ENCODE results near the gene ANKRD12. TPM values are rescaled to one million over a fixed set of nuclear protein-coding genes. Genes with fewer than 3 reads are reported as not detected.
"Not testable (repeated sequence)": the region's sequence is repeated elsewhere in the genome, so short reads cannot be mapped to it uniquely, and the experiment has no call there.

The ANKRD12 gene
- total RNA-seq, 1 experiment from 2014 or later = 24.5 TPM

- no peak for DNase-seq (ENCODE audit: low read depth)
Observed at GRCh38 chr18:9140984-9141383, 4.4 kb downstream of the ANKRD12 start.

- DNase-seq (ENCODE audit: low read depth) = no peak
Observed at GRCh38 chr18:9146224-9146623, 9.6 kb downstream of the ANKRD12 start.

- peak; percentile 69 for DNase-seq (ENCODE audit: low read depth)
Observed at GRCh38 chr18:9147440-9148202, 11.0 kb downstream of the ANKRD12 start.

- DNase-seq (ENCODE audit: low read depth) = no peak
Observed at GRCh38 chr18:9148203-9148552, 11.6 kb downstream of the ANKRD12 start.

- DNase-seq (ENCODE audit: low read depth) = no peak
Observed at GRCh38 chr18:9150121-9150520, 13.5 kb downstream of the ANKRD12 start.

GRCh38 chr18:9153256-9153655 is 16.7 kb downstream of the ANKRD12 start:
- no peak for DNase-seq (ENCODE audit: low read depth)

GRCh38 chr18:9156604-9157249 is 20.1 kb downstream of the ANKRD12 start:
- no peak for DNase-seq (ENCODE audit: low read depth)

GRCh38 chr18:9157806-9158205 is 21.2 kb downstream of the ANKRD12 start:
- no peak for DNase-seq (ENCODE audit: low read depth)

GRCh38 chr18:9160014-9160413 is 23.4 kb downstream of the ANKRD12 start:
- DNase-seq (ENCODE audit: low read depth) = no peak

- DNase-seq (ENCODE audit: low read depth) = not testable (repeated sequence)
Observed at GRCh38 chr18:9162663-9163062, 26.1 kb downstream of the ANKRD12 start.

- DNase-seq (ENCODE audit: low read depth) = not testable (repeated sequence)
Observed at GRCh38 chr18:9164149-9164548, 27.6 kb downstream of the ANKRD12 start.

- not testable (repeated sequence) for DNase-seq (ENCODE audit: low read depth)
Observed at GRCh38 chr18:9165883-9166282, 29.3 kb downstream of the ANKRD12 start.

- DNase-seq (ENCODE audit: low read depth) = not testable (repeated sequence)
Observed at GRCh38 chr18:9169515-9169914, 32.9 kb downstream of the ANKRD12 start.

- not testable (repeated sequence) for DNase-seq (ENCODE audit: low read depth)
Observed at GRCh38 chr18:9171919-9172318, 35.3 kb downstream of the ANKRD12 start.

GRCh38 chr18:9172506-9173127 is 36.0 kb downstream of the ANKRD12 start:
- DNase-seq (ENCODE audit: low read depth) = no peak

- DNase-seq (ENCODE audit: low read depth) = peak; percentile 36
Observed at GRCh38 chr18:9173770-9174233, 37.2 kb downstream of the ANKRD12 start.

- DNase-seq (ENCODE audit: low read depth) = no peak
Observed at GRCh38 chr18:9174302-9174701, 37.7 kb downstream of the ANKRD12 start.

GRCh38 chr18:9175115-9175514 is 38.5 kb downstream of the ANKRD12 start:
- DNase-seq (ENCODE audit: low read depth) = no peak

GRCh38 chr18:9177031-9177430 is 40.5 kb downstream of the ANKRD12 start:
- no peak for DNase-seq (ENCODE audit: low read depth)

- no peak for DNase-seq (ENCODE audit: low read depth)
Observed at GRCh38 chr18:9177466-9177865, 40.9 kb downstream of the ANKRD12 start.

GRCh38 chr18:9178557-9178956 is 42.0 kb downstream of the ANKRD12 start:
- DNase-seq (ENCODE audit: low read depth) = no peak

- no peak for DNase-seq (ENCODE audit: low read depth)
Observed at GRCh38 chr18:9181275-9181674, 44.7 kb downstream of the ANKRD12 start.

- DNase-seq (ENCODE audit: low read depth) = no peak
Observed at GRCh38 chr18:9182852-9183399, 46.3 kb downstream of the ANKRD12 start.

All from M059J (cell line).